NCI-H1417 (cell line): ENCODE results near the gene NANOGP8.
A peak's percentile ranks its signal among the peaks of the same experiment; 100 is the strongest.
"Not testable (repeated sequence)": the region's sequence is repeated elsewhere in the genome, so short reads cannot be mapped to it uniquely, and the experiment has no call there.

Source experiments
- DNase-seq, 3 experiments: peaks; one replicate each; lab custom pipeline; 2025; lab: John Stamatoyannopoulos, UW

Gene NANOGP8

DNA sequence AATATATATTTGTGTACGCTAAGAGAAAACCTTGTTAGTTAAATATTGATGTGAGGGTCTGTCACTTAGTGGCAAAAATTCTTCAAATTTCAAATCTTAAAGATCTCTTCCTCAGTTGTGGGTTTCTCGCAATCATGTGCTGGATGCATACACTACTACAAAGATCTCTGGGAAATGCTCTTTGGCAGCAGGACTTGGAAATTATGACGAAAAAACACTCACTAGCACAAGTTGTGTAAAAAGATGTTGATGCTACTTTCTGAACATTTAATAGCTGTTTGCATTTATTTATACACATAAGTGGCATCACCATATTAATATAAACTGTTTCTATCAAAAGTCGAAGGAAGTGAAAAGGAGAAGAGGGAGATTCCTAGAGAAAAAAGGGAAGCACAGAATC, 10.8 kb upstream of the NANOGP8 start:
- DNase-seq: no peak

DNA sequence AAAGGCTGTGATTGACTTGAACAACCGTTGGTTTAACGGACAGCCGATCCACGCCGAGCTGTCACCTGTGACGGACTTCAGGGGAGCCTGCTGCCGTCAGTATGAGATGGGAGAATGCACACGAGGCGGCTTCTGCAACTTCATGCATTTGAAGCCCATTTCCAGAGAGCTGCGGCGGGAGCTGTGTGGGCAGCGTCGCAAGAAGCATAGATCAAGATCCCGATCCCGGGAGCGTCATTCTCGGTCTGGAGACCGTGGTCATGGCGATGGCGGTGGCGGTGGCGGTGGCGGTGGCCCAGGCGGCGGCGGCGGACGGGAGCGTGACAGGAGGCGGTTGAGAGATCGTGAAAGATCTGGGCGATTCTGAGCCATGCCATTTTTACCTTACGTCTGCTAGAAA, 7.8 kb upstream of the NANOGP8 start:
- no peak for DNase-seq

DNA sequence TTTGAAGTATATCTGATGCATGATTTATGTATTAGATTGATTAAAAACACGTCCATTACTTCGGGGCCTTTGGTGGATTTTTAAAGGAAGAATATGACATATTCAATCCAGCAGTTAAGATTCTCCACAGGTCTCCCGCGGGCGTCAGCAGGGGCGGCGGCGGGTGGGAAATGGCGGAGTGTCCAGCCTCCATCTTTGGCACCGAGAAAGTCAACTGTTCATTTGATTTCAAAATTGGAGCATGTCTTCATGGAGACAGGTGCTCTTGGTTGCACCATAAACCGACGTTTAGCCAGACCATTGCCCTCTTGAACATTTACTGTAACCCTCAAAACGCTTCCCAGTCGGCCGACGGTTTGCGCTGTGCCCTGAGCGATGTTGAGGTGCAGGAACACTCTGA, 7.2 kb upstream of the NANOGP8 start:
- DNase-seq: no peak

DNA sequence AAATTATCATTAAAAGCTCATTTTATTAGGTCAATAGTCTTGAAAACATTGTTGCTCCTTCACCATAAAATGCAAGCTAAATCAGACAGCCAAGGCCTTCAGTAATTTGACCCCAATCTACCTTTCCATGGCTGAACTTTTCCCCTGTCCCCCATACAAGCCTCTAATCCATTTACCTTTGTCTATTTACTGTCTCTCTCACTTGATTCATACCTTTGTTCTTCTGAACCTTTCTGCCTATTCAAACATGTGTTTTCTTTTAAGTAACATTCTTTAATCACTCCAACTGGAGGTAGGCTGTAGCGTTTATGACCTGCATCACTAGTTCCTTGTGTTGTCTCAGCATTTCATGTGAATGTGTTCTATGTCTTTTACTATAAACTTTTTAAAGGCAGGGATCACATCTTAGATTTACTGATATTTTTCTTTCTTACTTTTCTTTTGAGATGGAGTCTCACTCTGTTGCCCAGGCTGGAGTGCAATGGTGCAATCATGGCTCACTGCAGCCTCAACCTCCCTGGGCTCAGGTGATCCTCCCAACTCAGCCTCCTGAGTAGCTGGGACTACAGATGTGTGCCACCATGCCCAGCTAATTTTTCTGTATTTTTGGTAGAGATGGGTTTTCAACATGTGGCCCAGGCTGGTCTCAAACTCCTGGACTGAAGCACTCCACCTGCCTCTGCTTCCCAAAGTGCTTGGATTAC, 5.2 kb upstream of the NANOGP8 start:
- DNase-seq: no peak

DNA sequence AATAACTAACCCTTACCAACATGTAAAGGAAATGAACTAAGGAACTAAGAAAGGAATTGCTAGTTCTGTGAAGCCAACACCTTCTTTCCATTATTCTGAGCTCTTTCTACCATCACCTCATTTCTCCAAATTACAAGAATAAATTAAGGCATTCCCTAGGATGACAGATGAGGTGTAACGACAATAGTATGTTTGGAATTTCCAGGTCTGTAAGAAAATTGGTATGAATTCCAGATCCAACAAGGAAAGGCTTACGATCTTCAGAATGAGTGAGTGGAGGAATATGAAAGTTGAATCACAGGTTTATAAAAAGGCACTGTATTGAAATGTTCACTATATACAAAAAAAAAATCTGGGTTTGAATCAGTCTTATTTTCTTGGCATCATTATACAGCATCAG, 4.5 kb upstream of the NANOGP8 start:
- DNase-seq: no peak

DNA sequence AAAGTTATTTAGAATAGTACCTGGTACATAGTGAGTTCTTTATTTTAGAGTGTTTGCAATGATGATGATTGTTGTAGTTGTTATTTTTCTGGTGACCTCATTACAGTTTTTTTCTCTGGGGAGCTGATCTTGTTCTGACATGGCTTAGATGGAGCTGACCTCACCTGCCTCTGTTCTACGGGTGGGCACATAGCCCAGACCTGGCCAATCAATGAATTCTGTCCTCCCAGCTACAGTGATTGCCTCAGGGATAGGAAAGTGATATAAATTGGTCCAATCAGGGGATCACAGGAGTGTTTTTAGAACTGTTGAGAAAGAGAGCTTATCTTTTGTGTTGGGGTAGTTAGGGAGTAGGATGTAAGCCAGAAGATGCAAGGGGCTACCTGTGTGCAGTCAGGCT, 3.2 kb upstream of the NANOGP8 start:
- DNase-seq: no peak

DNA sequence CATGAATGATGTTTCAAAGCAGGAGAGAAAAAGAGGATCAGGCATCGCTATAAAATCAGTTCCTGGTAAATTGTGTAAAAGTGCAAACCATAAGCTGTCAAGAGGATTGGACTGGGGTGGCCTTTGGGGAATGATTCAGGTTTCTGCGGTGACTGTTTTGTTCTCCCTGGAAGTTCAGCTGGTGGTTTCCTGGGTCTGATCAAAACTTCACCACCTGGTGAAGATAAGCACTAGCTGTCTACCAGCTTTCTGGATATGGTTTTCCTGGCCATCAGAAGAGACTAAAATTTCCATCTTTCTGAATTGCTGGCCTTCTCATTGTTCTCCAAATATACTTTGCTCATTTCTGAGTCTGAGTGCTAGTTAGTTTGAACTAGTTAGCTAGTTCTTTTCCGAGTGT, 2.7 kb upstream of the NANOGP8 start:
- DNase-seq: no peak

DNA sequence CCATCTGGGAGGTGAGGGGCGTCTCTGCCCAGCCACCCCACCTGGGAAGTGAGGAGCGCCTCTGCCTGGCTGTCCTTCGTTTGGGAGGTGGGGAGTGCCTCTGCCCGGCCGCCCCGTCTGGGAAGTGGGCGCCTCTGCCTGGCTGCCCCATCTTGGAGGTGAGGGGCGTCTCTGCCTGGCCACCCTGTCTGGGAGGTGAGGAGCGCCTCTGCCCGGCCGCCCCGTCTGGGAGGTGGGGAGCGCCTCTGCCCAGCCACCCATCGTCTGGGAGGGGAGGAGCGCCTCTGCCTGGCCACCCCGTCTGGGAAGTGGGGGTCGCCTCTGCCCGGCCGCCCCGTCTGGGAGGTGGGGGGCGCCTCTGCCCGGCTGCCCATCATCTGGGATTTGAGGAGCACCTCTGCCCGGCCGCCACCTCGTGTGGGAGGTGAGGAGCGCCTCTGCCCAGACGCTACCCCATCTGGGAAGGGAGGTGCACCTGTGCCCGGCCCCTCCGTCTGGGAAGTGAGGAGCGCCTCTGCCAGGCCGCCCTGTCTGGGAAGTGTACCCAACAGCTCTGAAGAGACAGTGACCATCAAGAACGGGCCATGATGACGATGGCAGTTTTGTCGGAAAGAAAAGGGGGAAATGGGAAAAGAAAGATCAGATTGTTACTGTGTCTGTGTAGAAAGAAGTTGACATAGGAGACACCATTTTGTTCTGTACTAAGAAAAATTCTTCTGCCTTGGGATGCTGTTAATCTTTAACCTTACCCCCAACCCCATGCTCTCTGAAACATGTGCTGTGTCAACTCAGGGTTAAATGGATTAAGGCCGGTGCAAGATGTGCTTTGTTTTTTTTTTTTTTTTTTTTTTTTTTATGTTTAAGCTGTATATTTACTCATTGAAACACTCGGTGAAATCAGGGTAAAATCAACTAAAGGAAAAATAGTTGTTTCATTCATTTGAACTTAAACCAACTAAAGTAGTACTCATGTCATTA, 2.4 kb downstream of the NANOGP8 start:
- DNase-seq: not testable (repeated sequence)

DNA sequence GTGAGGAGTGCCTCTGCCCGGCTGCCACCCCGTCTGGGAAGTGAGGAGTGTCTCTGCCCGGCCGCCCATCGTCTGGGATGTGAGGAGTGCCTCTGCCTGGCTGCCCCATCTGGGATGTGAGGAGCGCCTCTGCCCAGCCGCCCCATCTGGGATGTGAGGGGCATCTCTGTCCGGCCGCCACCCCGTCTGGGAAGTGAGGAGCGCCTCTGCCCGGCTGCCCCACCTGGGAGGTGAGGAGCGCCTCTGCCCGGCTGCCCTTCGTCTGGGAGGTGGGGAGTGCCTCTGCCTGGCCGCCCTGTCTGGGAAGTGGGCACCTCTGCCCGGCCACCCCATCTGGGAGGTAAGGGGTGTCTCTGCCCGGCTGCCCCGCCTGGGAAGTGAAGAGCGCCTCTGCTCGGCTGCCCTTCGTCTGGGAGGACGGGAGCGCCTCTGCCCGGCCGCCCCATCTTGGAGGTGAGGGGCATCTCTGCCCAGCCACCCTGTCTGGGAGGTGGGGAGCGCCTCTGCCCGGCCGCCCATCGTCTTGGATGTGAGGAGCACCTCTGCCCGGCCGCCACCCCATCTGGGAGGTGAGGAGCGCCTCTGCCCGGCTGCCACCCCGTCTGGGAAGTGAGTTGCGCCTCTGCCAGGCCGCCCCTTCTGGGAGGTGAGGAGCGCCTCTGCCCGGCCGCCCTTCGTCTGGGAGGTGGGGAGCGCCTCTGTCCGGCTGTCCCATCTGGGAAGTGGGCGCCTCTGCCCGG, 3.3 kb downstream of the NANOGP8 start:
- not testable (repeated sequence) for DNase-seq

DNA sequence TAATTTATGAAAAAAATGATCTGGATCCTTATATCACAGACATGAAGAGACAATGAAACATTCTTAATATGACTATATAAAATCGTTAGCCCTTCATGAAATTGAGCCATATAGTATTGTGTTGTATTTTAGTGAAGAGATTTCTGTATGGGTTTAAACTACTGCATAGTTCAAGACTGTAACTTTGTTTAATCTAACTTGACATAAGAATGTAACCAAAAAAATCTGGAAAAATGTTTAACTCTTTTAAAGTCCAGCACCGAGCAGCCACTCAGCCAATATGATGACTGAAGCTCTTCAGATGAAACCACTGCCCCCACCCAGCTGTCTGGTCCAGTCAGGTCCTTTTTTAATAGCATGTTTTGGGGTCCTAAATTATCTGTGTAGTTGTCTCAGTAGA, 4.9 kb downstream of the NANOGP8 start:
- DNase-seq: no peak

DNA sequence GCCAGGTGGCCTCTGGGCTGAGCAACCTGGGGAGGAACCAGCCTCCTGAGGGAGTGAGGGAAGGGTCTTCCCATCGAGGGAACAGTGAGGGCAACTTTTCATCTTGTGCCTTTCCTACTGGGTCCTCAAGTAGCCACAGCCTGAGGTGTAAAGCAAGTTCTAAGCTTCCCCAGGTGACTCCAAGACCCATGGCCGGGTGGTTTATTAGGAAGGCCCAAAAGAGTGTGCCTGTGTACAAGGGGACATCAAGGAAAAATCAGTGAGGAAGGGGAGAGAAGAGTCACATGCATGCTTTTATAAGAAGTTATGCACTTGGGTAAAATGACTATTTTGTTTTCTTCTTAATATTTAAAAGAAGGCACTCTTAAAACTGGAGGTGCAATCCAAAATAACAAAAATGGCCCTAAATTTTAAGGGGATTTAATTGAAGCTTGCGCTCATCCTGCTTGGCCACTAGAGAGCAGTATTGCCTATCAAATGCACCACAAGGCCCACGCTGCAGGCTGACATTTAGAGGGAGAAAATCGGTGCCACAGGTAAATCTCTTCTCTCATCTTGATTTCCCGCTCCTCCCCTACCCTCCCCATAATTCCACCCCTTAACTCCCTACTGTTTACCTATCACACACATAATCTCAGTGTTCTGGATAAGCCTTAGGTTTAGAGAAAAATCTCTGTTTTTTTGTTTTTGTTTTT, 6.7 kb downstream of the NANOGP8 start:
- DNase-seq: peak; percentile 24 to 81 (median 54)

DNA sequence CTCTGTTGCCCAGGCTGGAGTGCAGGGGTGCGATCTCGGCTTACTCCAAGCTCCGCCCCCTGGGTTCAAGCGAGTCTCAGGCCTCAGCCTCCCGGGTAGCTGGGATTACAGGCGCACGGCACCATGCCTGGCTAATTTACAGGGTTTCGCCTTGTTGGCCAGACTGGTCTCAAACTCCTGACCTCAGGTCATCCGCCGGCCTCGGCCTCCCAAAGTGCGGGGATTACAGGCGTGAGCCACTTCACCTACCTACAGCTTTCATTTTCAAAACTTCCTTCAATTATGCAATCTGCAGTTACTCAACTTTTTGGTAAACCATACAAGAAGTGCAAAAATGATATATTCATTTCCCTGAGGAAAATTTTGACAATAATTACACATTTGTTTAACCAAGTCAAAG, 14.0 kb downstream of the NANOGP8 start:
- no peak for DNase-seq

DNA sequence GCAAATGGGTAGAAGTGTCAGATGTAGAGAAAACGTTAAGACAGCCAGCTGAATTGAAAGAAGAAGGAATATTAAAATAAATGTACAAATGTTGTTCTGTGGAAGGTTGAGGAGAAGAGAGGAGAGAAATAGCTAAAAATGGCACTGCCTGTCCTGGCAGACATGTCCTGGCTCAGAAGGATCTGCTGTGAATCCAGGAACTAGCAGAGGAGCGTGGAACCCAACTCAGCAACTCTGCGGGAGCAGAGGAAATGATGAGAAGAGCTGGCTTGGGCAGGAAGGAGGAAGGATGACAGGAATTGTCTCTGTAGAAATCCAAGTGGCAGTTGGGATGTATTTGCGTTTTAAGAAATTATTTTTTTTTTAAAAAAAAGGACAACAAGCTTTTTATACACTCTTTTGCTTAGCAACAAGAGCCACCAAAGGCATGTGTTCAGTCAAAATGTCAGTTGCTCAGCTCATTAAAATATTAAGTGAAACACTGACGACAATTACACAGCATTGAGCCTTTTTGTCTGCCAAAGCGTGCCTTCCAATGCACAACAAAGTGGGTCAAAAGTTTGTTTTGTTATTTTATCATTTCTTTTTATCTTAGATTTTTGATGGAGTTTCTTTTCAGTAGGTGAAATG, 16.1 kb downstream of the NANOGP8 start:
- no peak for DNase-seq

DNA sequence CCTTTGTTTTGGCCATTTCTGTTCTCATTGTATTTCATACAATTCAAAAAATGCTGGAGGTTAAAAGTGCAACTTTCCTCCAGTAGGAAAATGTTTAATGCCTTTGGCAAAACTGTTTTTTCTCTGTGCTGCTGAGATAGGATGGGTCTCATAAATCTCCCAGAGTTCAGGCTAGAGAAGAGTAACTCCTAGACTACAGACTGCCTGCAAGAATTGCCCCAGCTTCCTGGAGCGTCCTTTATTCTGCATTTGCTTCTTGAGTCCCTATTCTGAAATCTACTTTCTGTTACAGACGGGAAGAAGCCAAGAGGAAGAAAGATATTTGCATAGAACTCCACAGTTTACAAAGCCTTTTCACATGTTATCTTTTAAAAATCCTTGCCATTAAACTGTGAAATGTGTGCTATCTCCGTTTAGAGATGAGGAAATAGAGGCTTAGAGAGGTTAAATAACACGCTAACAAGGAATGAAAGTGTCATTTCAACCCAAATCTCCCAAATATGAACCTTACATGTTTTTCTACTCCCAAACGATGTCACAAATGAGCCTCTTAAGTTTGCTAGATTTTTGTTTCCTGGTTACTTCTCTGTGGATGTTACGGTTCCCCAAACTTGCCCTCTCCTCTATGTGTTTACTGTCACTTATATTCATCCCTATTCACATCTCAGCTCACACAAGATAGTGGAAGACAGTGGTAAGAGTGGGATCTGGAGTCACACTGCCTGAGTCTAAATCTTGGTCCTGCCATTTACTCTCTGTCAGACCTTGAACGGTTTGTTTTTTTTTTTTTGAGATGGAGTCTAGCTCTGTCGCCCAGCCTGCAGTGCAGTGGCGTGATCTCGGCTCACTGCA, 17.4 kb downstream of the NANOGP8 start:
- DNase-seq: no peak

DNA sequence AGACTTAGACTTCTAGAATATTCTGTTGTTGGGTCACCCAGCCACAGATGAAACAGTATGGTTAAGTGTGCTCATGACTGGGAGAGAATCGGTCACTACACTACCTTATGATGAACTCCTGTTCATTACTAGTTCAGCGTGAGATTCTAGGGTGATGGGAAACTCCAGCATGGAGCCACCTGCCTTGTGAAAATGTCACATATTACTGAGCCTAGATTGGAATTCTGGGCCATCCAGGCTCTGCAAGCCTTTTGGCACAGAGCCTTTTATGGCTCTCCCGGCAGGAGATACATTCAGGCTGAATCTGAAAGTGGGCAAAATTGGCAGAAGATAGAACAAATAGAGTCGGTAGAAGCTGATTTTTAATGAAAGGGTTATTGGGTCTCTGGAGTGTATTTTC, 19.0 kb downstream of the NANOGP8 start:
- no peak for DNase-seq

DNA sequence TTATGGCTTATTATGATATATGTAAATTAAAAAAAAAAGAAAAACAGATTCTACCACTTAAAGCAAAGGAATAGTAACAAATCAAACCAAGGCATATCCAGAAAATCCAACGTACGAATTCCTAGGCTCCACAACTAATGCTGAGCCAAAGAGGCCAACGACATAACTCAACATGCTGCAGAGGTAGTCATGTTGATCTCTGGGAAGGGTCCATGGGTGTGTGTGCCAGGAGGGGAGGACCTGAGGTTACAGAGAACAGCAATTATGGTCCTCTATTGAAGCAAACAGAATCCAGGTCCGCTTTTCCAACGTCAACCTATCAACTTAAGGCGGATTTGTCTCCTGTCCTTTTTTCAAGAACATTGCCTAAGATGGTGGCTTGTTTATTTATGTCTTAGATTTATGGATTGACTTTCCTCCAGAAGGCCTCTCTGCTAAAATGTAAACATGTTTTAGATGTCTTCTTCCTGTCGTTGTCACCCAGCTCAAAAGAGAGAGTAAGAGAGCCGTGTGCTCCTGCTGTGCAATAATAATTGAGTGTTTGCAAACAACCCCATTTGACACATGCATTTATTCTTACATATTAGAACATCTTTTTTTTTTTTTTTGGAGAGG, 20.4 kb downstream of the NANOGP8 start:
- DNase-seq: peak in 2 of 3 experiments; percentile 47 to 83

DNA sequence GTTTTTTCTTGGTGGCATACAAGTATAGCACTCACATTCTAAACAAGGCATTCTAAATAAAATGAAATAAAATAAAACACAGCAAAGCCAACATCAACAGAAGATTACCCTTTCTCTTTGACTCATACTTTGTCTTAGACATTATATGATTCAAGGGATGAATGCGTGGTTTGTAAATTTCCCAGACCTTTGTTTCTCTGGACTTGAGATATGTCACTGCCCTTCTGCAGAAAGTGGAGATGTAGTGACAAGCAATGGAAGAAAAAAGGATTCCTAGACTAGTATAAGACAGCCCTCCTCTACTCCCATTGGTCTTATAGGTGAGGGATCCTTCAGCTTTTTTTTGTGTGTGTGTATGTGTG, 22.4 kb downstream of the NANOGP8 start:
- no peak for DNase-seq

DNA sequence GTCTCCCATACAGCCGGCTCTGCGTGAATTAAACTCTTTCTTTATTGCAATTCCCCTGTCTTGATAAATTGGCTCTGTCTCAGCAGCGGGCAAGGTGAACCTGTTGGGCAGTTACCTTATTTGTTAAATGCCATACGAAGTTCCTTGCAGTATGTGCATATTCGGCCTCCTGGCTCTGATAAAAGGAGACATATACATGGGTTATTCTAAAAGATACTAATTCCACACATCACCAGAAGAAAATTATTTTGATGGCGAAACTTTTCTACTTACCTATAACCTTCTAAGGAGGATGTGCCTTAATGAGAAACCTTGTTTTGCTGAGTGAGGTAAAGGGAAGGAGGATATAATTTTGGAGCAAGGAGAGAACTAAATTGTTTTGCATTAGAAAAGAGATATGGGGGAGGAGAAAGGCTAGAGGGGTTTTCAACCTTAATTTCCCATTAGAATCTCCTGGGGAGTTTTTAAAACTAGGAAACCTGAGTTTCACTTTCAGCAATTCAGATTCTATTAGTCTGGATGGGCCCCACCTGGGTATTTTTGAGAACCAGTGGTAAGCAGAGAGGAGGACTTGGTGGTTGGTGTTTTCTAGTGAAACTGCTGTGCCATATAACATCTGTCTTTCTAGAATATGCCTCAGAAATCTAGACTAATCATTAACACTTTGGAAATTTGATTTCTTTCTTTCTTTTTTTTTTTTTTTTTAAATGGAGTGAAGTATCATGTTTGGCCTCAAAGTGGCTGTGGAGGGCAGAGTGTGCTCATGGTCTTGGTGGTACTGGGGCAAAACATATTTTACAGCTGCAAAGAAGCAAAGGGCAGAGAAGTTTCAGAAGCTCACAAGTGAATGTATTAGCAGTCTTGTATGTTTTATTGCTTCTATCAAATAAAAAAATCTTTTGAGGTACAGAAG, 23.0 kb downstream of the NANOGP8 start:
- no peak for DNase-seq
